Measurements from ENCODE around the gene CLINT1.

DNA sequence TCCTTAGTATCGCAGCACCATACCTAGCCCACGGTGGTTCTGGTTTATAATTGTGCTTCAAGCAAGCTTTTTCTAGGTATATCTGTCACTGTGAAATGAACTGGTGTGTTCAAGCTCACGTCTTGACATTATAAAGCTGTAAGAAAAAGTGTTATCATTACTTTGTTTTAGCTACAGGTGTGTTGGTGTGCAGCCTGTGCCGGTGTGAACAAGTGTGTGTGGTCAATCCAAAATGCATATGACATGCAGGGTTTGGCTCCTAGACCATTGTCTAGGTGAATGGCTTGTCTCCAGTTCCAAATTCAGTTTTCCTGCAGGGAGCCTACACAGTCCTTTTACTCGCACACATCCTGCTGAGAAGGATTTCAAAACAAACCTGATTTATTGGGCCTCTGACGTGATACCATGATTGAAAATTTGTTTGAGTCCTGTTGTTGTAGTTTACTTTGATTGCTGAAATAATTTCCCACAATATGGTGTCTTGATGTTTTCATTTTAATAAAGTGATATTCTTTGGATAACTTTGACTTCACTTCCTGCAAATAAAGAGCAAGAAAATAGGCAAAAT is 111.7 kb downstream of the CLINT1 start:
- TF ChIP-seq EP300 (IDR thresholded peaks at IDR 0.05) (no peak), POLR2A (IDR thresholded peaks at IDR 0.05) (no peak), POLR2AphosphoS5 (IDR thresholded peaks at IDR 0.05) (no peak)
- TF ChIP-seq, protein P1, sequence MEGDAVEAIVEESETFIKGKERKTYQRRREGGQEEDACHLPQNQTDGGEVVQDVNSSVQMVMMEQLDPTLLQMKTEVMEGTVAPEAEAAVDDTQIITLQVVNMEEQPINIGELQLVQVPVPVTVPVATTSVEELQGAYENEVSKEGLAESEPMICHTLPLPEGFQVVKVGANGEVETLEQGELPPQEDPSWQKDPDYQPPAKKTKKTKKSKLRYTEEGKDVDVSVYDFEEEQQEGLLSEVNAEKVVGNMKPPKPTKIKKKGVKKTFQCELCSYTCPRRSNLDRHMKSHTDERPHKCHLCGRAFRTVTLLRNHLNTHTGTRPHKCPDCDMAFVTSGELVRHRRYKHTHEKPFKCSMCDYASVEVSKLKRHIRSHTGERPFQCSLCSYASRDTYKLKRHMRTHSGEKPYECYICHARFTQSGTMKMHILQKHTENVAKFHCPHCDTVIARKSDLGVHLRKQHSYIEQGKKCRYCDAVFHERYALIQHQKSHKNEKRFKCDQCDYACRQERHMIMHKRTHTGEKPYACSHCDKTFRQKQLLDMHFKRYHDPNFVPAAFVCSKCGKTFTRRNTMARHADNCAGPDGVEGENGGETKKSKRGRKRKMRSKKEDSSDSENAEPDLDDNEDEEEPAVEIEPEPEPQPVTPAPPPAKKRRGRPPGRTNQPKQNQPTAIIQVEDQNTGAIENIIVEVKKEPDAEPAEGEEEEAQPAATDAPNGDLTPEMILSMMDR (IDR thresholded peaks at IDR 0.05), result no peak
